Measurements from ENCODE around the gene SRGN. TPM values are rescaled to one million over a fixed set of nuclear protein-coding genes. Genes with fewer than 3 reads are reported as not detected.

The SRGN gene
- total RNA-seq, 4 donors from 2014 or later: 19.4 to 113 (median 28.1) TPM

DNA sequence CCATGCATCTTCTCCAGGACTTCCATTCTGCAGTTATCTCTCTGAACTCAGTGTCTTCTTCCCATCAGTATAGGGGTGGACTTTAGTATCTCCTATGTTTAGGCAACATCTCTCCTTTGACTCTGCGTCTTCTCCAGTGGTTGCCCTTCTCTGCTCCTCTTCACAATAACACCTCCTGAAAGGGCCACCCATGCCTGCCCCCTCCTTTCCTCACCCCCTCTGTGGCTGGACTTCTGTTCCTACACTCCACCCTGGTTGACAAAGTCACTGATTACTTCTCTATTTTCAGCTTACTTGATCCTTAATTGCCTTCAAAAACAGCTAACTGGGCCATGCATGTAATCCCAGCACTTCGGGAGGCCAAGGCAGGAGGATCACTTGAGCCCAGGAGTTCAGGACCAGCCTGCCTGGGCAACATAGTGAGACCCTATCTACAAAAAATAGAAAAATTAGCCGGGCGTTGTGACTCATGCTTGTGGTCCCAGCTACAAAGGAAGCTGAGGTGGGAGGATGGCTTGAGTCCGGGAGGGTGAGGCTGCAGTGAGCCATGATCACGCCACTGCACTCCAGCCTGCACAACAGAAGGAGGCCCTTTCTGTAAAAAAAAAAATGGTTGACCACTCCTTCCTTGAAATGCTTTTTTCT lies 13.7 kb downstream of the SRGN start:
- no peaks in the 10 kb centered on the region for H3K4me1 ChIP-seq
- no peaks in the 10 kb centered on the region for H3K27me3 ChIP-seq
- H3K9me3 ChIP-seq: no peaks in the 10 kb centered on the region
- TF ChIP-seq, protein P1, sequence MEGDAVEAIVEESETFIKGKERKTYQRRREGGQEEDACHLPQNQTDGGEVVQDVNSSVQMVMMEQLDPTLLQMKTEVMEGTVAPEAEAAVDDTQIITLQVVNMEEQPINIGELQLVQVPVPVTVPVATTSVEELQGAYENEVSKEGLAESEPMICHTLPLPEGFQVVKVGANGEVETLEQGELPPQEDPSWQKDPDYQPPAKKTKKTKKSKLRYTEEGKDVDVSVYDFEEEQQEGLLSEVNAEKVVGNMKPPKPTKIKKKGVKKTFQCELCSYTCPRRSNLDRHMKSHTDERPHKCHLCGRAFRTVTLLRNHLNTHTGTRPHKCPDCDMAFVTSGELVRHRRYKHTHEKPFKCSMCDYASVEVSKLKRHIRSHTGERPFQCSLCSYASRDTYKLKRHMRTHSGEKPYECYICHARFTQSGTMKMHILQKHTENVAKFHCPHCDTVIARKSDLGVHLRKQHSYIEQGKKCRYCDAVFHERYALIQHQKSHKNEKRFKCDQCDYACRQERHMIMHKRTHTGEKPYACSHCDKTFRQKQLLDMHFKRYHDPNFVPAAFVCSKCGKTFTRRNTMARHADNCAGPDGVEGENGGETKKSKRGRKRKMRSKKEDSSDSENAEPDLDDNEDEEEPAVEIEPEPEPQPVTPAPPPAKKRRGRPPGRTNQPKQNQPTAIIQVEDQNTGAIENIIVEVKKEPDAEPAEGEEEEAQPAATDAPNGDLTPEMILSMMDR (IDR thresholded peaks at IDR 0.05): no peak
- no peak for TF ChIP-seq POLR2A (IDR thresholded peaks at IDR 0.05)
- no peak overlapping the region for H3K4me3 ChIP-seq
- H3K27ac ChIP-seq: no peak overlapping the region
- no peak for DNase-seq
- peaks cover 0 to 5% (median 0%) of the 10 kb centered on the region in 3 donors for H3K36me3 ChIP-seq

DNA sequence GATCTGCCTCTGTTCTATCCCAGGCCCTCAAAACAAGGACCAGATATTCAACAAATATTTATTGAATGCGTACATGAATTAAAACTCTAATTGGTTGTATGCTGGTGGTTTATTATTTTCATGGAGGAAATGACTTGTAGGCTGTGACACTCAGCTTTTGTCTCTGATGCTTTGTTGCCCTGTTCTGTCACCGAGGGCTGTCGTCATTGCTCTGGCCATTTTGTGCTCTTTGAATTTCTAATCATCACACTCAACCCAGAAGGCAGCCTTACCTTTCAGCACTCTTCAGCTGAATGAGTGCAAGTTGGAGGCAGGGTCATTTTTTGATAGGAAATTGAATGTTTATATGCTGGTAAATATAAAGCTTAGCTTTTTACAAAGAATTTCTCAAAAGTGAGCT lies 14.5 kb downstream of the SRGN start:
- no peak for DNase-seq
- no peak overlapping the region for H3K4me3 ChIP-seq
- no peaks in the 10 kb centered on the region for H3K4me1 ChIP-seq
- no peaks in the 10 kb centered on the region for H3K27me3 ChIP-seq
- H3K27ac ChIP-seq: no peak overlapping the region
- TF ChIP-seq, protein P1 (IDR thresholded peaks at IDR 0.05): no peak
- no peak for TF ChIP-seq POLR2A (IDR thresholded peaks at IDR 0.05)
- no peaks in the 10 kb centered on the region for H3K9me3 ChIP-seq
- H3K36me3 ChIP-seq: peaks cover 0 to 5% (median 0%) of the 10 kb centered on the region in 3 donors

DNA sequence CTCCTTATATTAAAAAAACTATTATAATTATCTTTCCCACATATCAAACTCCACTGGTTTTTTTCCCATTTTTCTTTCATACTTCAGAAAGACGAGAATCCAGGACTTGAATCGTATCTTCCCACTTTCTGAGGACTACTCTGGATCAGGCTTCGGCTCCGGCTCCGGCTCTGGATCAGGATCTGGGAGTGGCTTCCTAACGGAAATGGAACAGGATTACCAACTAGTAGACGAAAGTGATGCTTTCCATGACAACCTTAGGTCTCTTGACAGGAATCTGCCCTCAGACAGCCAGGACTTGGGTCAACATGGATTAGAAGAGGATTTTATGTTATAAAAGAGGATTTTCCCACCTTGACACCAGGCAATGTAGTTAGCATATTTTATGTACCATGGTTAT lies 15.9 kb downstream of the SRGN start:
- TF ChIP-seq, protein P1 (IDR thresholded peaks at IDR 0.05): no peak
- no peak for TF ChIP-seq POLR2A (IDR thresholded peaks at IDR 0.05)
- Histone ChIP-seq H3K27me3 (no peaks in the 10 kb centered on the region), H3K36me3 (no peaks in the 10 kb centered on the region), H3K27ac (no peak overlapping the region), H3K4me3 (no peak overlapping the region), H3K9me3 (no peaks in the 10 kb centered on the region), H3K4me1 (no peaks in the 10 kb centered on the region)
- DNase-seq: no peak

DNA sequence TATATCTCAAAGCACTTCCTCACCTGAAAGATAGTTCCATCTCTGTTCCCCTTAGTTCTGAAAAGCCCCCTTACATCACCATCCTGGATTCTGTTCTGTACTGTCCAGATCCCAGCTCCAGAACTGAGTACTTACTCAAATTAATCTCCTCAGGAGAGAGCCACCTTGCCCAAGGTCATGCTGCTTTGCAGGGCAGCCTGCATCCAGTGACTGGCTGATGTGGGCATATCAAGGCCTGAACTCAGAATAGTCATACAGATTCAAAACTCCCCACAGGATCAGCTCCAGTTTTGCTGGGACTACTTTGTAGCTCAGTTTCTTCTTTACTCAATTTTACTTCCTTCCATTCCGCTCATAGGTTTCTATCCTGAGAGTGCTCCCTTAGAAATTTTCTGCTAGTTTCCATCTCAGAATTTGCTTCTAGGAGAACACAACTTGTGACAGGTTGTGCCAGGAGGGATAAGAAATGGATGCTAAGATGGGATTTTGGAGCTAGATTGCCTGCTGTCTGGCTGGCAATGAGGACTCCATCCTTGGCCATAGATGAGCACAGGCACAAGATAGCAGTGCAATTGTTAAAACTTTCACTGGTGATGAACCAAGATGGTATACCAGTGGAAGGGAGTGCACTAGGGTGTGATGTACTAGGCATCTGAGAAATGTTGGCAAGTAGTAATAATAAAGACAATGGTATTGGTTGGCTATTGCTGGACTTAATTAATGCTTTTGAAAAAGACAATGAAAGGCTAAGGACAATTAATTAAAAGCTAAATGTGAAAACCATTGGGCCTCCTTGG lies 17.3 kb downstream of the SRGN start:
- H3K36me3 ChIP-seq: no peaks in the 10 kb centered on the region
- H3K4me1 ChIP-seq: no peaks in the 10 kb centered on the region
- no peak overlapping the region for H3K4me3 ChIP-seq
- no peaks in the 10 kb centered on the region for H3K9me3 ChIP-seq
- no peak for DNase-seq
- TF ChIP-seq POLR2A (IDR thresholded peaks at IDR 0.05): no peak
- TF ChIP-seq, protein P1 (IDR thresholded peaks at IDR 0.05): no peak
- H3K27ac ChIP-seq: no peak overlapping the region
- H3K27me3 ChIP-seq: no peaks in the 10 kb centered on the region

DNA sequence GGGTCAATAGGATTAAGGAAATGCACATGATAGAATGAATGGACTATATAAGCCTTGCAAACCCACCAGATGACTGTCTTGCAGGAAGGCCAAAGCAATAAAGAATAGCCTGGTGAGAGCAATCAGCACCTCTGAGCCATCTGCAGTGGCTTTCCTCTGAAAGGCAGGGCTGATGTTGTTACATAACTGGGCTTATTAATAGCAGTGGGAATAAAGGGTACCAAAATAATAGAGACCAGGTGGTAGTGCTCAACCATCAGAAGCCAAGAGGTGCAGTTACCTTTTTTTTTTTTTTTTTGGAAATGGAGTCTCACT lies 19.2 kb downstream of the SRGN start:
- no peak for DNase-seq
- H3K27me3 ChIP-seq: no peaks in the 10 kb centered on the region
- H3K4me3 ChIP-seq: no peak overlapping the region
- no peaks in the 10 kb centered on the region for H3K9me3 ChIP-seq
- H3K27ac ChIP-seq: no peak overlapping the region
- H3K4me1 ChIP-seq: no peaks in the 10 kb centered on the region
- H3K36me3 ChIP-seq: no peaks in the 10 kb centered on the region
- TF ChIP-seq POLR2A (IDR thresholded peaks at IDR 0.05): no peak
- TF ChIP-seq, protein P1 (IDR thresholded peaks at IDR 0.05): no peak

Data from Peyer's patch (tissue), 4 donors.